Testis (tissue), 3 donors: ENCODE measurements around the gene ARHGEF16. TPM values are rescaled to one million over a fixed set of nuclear protein-coding genes. Genes with fewer than 3 reads are reported as not detected.

Source experiments
- DNase-seq: peaks from one replicate; pipeline ENCODE4 v3.0.0-alpha.2; 2019
- H3K27ac ChIP-seq, 2 donors: fragments of 200-600 bp; sonication (generic); one replicate each; pipeline ENCODE4 v1.5.1; 2019
- H3K27me3 ChIP-seq: fragments of 200-600 bp; sonication (generic); one replicate; pipeline ENCODE4 v1.5.1; 2019
- H3K36me3 ChIP-seq: fragments of 200-600 bp; sonication (generic); one replicate; pipeline ENCODE4 v1.5.1; 2017; ENCODE audit warnings: low read depth; ENCODE audit errors: missing control alignments
- H3K4me1 ChIP-seq: fragments of 200-600 bp; sonication (generic); one replicate; pipeline ENCODE4 v1.5.1; 2019
- H3K4me3 ChIP-seq, 2 donors: fragments of 200-600 bp; sonication (generic); one replicate each; pipeline ENCODE4 v1.5.1; 2017 to 2019
- H3K9me3 ChIP-seq: fragments of 200-600 bp; sonication (generic); one replicate; pipeline ENCODE4 v1.5.1; 2017
- CTCF ChIP-seq, 3 experiments: fragments of 450-650 bp in 2 of 3; fragments of 200-600 bp in 1 of 3; sonication (generic) in 1 of 3; IDR thresholded peaks; one replicate each; pipeline ENCODE4 v1.5.1; 2016 to 2019; ENCODE audit warnings: antibody characterized with exemption in 3 of 3, mild to moderate bottlenecking in 2 of 3, moderate library complexity in 1 of 3
- POLR2A ChIP-seq: fragments of 450-650 bp; IDR thresholded peaks from one replicate; pipeline ENCODE4 v1.6.1; 2017; ENCODE audit warnings: antibody characterized with exemption, mild to moderate bottlenecking, moderate library complexity
- WGBS, 2 donors: methylation state at CpG; one replicate each; pipeline ENCODE4 v1.1.5; 2018; 5-methylcytosine and 5-hydroxymethylcytosine counted together
- intact Hi-C: fragments of 100-400 bp; cut with DNase I; formaldehyde crosslinking; loops from one replicate; pipeline ENCODE4 v1.15.1; 2023; ENCODE audit warnings: low total_unique reads
- polyA plus RNA-seq: library from polyadenylated mRNA; stranded (reverse); fragments of 350-450 nt; fragmentation: Illumina TruSeq; extraction: RNeasy Lipid Tissue Mini Kit (QIAGEN cat#74804); gene quantifications from one replicate; pipeline ENCODE4 v1.2.3, GENCODE V29; 2014; ENCODE audit warnings: low read depth, low replicate concordance; ENCODE audit not compliant: insufficient read depth
- total RNA-seq, 2 donors: library from RNA; depleted of rRNA; stranded (reverse); fragments of >200 nt; gene quantifications; one replicate each; pipeline ENCODE4 v1.2.3, GENCODE V29; 2016

The ARHGEF16 gene
- total and polyA plus RNA-seq, 3 donors from 2014 or later: 5.7 to 25.7 (median 17.1) TPM

GRCh38 chr1:3506943-3507342 is 52.5 kb downstream of the ARHGEF16 start:
- Histone ChIP-seq H3K4me1 (no peaks in the 10 kb centered on the region), H3K9me3 (no peaks in the 10 kb centered on the region), H3K4me3 (no peak overlapping the region), H3K27ac (no peak overlapping the region), H3K27me3 (no peaks in the 10 kb centered on the region), H3K36me3 (no peaks in the 10 kb centered on the region)
- intact Hi-C loops: no loop called here
- 92 to 96% methylated on average over 7 of the region's 7 CpGs for WGBS, 2 donors
- TF ChIP-seq CTCF (IDR thresholded peaks at IDR 0.05): no peak
- no peak for TF ChIP-seq POLR2A
- no peak for DNase-seq

DNA sequence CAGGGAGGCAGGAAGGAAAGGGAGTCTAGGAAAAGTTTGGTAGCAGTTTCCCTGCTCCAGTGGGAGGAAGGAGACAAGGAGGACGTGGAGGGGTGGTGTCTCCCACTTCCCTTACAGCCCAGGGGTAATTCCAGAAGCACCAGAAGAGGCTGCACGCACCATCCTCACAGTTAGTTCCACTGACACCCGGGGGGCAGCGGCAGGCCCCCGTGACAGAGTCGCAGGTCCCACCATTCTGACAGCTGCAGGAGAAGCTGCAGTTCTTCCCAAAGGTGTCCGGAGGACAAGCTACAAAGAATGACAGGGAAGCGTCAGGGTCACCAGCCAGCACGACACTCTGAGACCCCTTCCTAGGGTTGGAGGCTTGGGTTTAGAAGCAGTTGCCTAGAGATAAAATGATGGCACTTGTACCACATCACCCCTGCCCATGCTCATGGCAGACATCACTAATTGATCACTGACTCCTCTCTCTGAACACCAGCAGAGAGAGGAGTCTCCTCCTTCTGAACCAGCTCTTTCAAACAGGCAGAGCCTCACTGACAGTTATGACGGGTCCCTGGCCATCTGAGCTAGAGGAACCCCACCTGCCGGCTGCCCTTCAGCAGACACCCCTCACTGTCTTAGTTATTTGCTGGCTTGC is 53.3 kb downstream of the ARHGEF16 start:
- WGBS, 2 donors: 88 to 90% methylated on average over 10 to 11 of the region's 11 CpGs

DNA sequence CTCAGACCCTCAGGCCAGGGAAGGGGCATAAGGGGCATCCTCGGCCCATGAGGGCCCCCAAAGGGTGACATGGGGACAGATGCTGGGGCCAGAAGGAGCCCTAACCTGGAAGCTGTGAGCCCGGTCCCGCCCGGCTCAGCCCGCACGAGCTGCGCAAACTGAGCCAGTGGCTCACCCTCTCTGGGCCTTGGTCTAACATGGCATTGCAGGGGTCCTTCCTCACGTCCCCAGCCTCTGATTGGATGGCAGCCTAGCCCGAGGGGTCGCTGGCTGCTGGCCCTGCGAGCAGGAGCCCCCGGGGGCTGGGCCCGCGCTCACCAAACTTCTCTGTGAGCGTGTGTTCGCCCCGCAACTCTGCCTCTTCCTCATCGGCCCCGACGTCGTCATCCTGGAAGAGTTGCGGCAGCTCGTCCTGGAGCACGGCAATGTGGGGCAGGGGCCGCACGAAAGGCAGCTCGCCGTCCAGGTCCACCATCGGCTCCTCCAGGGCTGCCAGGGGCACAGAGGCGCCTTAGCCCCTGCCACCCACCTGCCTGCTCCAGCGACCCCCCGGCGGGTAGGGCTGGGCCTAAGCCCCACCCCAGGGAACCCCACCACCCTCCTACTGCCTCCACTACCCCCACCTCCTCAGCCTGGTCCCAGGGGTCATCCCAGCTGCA is 54.4 kb downstream of the ARHGEF16 start:
- WGBS, 2 donors: 95% methylated on average over 32 of the region's 33 CpGs; no CpG with 5 or more reads in 1 of the 2 donors
- intact Hi-C loops: no loop called here
- no peak for TF ChIP-seq CTCF (IDR thresholded peaks at IDR 0.05)
- no peak for TF ChIP-seq POLR2A

More for the DNA sequence above, 53.3 kb downstream of the ARHGEF16 start:
- H3K36me3 ChIP-seq: no peaks in the 10 kb centered on the region
- no peak overlapping the region for H3K27ac ChIP-seq
- no peak for TF ChIP-seq POLR2A
- no peak for TF ChIP-seq CTCF (IDR thresholded peaks at IDR 0.05)
- intact Hi-C loops: no loop called here
- H3K4me3 ChIP-seq: no peak overlapping the region
- H3K4me1 ChIP-seq: no peaks in the 10 kb centered on the region
- no peaks in the 10 kb centered on the region for H3K27me3 ChIP-seq
- H3K9me3 ChIP-seq: no peaks in the 10 kb centered on the region
- DNase-seq: no peak

DNA sequence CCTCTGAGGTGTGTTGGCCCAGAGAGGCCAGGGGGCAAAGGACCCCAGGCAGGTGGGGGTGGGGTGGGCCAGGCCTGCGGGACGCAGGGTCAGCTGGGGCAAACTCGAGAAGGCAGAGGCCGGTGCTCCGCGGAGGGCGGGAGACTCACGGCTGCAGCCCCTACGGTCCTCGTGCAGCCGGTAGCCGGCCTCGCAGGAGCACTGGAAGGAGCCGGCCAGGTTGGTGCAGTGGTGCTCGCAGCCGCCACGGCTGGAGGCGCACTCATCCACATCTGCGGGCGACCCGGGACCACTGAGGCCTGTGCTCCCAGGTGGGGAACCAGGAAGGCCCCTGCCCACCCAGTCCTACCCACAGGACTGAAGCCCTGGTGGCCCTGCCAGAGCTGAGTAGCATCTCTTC is 55.3 kb downstream of the ARHGEF16 start:
- 92 to 94% methylated on average over 6 to 21 of the region's 21 CpGs for WGBS, 2 donors
- H3K36me3 ChIP-seq: no peaks in the 10 kb centered on the region
- no peak overlapping the region for H3K27ac ChIP-seq
- no peak for DNase-seq
- no peak overlapping the region for H3K4me3 ChIP-seq
- no peaks in the 10 kb centered on the region for H3K4me1 ChIP-seq
- H3K27me3 ChIP-seq: no peaks in the 10 kb centered on the region
- intact Hi-C loops: no loop called here
- H3K9me3 ChIP-seq: no peaks in the 10 kb centered on the region
- TF ChIP-seq CTCF (IDR thresholded peaks at IDR 0.05): no peak

More for the DNA sequence above, 54.4 kb downstream of the ARHGEF16 start:
- Histone ChIP-seq H3K4me3 (no peak overlapping the region), H3K27me3 (no peaks in the 10 kb centered on the region), H3K4me1 (no peaks in the 10 kb centered on the region), H3K27ac (no peak overlapping the region), H3K36me3 (no peaks in the 10 kb centered on the region), H3K9me3 (no peaks in the 10 kb centered on the region)
- DNase-seq: no peak
